Measurements from ENCODE around the gene HDAC4.

HDAC4 gene

DNA sequence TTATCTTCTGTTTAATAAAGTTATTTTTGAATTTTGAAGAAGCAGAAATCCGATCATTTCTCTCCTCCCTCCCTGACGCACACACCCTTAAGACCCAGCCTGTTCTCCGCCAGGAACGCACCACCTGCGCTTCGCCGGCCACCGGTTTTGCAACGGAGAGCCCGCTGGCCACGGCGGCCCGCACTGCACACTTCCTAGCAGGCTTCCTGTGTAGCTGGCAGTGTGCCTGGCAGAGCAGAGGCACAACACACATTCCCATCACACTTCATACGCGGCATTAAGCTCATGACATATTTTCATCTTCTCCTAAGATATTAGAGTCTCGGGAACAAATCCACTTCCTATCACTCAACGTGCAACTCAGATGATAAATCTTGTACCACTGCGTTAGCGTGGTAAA lies 148.0 kb downstream of the HDAC4 start:
- no peak for DNase-seq (ENCODE audit: low spot score)

DNA sequence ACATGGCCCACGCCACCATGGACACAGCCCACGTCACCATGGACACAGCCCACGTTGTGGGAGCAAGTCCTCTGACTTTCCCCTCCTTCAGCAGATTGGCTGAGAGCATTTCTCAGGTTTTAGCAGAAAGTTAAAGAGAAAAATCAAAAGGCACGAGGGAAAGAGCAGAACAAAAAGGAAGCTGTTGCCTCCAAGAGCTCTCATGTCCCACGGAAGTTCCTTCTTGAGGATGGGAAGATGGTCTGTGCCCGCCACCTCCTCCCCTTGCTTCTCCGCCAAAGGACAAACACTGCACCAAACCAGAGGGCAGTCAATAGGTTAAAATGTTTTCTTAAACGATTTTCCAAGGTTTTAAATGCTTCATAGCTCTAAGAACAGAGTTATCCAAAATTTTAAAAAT lies 148.4 kb downstream of the HDAC4 start:
- DNase-seq (ENCODE audit: low spot score) = no peak

DNA sequence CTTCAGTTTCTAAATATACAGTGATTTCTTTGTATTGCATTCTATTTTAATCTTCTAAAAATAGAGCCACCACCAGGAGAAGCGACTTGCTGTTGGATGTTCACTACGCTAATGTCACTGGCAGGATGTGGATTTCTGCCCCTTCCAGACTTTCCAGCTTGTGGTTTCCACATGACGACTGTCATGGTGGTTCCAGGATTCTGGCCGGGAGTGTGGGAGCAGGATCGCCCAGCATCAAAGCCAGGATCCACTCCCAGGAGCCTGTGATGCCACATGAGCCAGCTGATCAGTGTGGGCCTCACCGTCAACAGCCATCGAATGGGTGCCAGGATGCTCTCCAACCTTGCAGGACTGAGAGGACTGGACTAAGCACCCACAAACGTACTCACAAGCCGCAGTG lies 148.8 kb downstream of the HDAC4 start:
- no peak for DNase-seq (ENCODE audit: low spot score)

DNA sequence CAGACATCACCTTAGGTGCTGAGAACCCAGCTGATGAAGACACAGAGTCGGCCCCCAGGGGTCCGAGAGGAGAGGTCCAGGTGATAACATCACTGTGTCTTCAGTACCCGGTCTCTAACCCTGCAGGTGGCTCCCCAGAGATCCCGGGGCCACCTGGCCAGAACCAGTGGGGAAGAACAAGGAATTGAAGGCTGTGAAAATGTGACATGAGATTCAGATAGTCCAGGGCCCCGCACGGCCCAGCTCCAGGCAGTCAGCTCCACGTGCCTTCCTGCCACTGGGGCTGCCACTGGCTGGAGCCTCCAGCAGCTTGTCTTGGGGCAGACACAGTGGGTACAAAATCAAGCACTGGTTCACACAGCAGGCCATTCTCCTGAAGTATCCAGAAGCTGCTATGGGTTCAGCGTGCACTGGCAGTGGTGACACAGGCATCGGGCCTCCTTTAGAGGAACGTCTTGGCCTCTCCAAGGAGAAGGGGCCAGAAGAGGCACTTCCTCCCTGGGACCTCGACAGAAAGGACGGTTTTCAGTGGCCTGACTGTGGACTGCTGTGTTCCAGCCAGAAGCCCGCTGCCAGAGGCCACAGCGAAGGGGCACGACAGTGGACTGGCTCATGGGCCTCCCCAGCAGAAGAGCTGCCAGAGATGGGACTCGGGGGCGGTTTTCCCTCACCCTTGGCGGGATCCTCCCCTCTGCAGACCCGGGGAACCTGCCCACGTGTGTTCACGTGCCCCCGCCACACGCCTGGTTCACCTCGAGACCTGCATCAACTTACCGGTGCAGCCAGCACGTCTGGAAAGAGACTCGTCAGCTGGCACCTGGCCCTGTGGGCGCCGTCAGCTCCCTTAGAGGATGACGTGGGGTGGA lies 150.4 kb downstream of the HDAC4 start:
- DNase-seq (ENCODE audit: low spot score) = peak; percentile 59

DNA sequence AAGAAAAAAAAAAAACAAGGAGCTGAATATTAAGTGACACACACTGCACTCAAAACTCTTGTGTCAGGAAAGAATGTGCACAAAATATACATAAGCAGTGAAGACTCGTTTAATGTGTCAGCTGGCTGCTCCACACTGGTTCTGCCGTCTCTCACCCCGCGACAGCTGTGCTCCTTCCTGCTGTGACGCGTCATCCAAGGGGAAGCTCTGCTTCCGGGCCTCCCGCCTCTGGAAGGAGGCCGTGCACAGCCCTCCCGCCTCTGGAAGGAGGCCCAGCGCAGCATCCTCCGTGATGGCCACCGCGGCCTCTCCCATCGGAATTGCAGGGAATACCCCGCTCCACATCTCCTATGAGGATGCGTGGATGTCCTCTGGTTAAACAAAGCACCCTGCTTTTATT lies 151.0 kb downstream of the HDAC4 start:
- DNase-seq (ENCODE audit: low spot score) = no peak

DNA sequence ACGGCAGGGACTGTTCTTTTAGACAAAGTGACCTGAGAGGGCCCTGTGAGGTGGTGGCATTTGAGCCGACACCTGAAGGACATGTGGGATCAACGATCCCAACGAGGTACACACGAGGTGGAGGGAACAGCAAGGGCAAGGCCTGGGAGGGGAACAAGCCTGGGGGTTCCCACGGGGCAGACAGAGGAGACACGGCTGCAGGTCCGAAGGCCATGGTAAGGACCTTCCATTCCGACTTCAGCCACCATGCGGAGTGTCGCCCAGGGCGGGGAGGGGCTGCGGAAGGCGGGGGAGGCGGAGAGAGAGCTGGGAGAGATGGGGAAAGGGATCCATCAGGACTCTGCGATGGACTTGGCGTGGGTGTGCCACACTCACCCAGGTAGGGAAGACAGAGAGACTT lies 151.8 kb downstream of the HDAC4 start:
- DNase-seq (ENCODE audit: low spot score) = no peak

DNA sequence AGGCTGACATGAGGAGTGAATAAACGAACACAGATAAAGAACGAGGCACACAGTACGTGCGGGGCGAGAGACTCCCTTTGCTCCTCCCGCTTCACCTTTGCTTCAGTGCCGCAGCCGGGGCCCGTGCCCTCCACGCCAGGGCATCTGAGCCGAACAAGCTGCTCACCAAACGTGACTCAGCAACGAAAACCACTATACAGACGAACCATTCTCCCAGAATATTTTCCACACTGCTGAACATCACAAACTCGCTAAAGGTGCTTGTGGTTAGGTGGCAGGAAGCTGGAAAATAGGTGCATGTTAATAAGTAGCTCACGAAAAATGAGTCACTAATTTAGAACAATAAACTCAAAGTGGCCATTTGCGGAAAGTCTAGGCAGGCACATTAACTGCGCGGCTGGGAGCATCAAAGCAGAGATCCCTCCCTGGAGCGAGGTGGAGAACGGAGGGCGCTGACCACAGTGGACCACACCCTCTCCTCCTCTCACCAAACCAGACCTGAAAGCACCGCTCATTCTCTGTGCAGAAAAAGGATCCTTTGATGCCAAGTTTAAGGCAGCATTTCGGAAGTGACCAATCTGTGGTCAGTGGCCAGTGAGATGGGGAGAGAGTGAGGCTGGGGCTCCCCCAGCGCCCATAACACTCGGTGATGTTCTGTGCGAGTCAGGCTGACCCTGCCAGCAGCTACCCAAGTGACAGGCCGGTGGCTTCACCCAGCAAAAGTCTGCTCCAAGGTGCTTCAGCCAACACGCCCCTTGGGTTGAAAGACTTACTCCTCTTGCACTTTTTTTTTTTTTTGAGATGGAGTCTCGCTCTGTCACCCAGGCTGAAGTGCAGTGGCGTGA lies 153.2 kb downstream of the HDAC4 start:
- DNase-seq (ENCODE audit: low spot score) = peak; percentile 99

DNA sequence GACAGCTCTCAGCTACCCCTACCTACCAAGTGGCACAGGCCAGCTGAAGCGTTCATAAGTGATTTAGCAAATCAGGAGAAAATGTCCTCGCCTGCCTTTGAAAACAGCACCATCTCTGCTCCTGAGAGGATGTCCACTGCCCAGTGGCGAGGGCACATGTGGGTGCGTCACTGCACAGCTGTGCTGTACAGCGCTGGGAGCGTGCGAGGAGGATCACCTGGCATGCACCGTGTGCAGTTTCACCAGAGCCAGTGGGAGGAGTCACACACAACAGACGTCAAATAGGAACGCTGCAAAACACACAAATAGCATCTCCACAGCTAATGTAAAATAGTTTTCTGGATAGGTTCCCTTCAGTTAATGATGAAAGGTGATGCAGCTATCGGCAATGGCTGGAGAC lies 154.1 kb downstream of the HDAC4 start:
- peak; percentile 84 for DNase-seq (ENCODE audit: low spot score)

DNA sequence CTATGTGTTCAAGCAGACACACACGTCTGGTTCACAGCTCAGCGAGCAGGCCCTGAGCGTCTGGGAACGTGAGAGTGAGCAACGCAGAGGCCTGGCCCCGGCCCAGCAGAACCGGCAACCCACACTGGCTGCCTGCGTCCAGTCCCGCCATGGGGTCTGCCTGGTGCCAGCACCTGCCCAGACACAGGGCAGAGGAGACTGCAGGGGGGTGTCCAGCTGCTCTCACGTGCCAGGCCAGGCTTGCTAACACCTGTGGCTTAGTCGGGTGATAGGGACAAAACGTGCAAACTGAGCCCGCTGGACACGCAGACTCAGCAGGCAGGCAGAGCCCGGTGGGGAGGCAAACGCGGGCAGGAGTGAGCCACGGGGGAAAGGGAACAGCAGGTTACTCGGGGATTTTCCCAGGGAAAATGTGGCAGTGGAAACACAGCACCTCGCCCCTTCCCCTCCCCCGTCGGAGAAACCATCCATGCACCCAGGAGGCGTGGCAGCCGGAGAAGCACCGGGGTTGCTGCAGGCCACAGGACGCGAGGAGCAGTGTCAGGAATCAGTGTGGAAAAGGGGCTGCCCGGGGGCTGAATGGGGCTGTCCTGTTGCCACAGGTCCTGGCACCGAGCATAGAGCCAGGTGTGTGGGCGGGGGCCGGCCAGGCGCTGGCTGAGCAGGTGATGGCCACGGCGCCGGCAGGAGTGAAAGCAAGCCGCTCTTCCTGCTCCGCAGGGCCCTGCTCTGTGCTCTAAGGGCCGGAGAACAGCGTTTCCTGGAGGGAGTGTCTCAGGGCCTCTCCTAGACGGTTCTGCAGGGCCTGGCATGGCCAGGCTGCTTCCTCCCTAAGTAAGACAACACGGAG lies 154.7 kb downstream of the HDAC4 start:
- peak; percentile 44 for DNase-seq (ENCODE audit: low spot score)

DNA sequence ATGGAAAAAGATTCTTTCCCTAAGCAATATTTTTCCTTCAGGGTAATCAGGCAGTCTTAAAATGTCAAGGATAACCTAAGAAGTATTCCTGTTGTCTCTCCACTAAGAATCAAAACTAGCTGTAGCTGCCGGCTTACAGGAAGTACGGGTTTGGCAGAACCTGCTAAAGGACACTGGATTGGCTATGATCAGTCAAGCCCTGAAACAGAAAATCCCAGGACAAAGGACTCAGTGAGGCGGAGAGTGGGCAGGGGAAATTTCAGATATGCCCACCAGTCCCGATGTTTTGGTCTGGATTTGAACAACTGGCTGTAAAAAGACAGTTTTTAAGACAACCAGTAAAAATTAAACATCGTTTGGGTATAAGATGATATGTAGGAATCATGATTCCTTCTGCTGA lies 155.7 kb downstream of the HDAC4 start:
- peak; percentile 33 for DNase-seq (ENCODE audit: low spot score)

DNA sequence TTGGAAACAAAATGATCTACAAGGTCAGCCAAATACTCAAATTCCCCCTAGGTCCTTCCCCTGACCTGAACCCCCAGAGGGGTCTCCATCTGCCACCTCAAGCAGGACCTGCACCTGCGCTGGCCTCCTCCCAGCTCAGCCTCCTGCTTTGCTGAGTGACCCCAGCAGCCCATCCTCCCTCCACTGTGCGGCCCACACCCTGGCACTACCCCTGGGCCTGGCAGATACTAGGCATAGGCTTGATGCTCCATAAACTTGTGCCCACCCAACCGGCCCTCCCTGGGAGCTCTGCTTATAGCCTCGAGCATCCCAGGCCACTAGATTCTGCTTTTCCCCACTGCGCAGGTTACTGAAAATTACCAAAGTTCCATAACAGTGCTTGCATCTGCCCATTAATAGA lies 156.2 kb downstream of the HDAC4 start:
- no peak for DNase-seq (ENCODE audit: low spot score)

DNA sequence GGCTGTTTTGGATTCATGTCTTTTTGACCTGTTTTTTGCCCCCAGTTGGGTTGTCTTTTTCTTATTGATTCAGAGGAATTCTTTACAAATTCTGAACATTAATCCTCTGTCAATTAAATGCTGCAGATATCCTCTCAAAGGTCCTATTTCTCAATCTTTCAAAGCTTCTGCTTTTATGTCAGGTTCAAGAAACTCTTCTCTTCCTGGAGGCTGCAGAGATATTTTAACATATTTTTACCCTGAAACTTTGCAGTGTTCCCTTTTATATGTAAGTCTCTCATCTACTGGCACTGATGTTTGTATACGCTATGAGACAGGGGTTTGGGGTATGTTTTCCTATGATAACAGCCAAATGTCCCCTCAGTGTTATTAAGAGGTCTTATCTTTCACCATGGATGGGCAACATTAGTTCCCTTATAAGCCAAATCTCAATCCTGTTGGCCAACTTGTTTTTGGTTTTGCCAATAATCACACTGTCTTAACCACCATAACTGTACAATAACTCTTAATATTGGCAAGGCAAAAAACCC lies 159.3 kb downstream of the HDAC4 start:
- no peak for DNase-seq (ENCODE audit: low spot score)

DNA sequence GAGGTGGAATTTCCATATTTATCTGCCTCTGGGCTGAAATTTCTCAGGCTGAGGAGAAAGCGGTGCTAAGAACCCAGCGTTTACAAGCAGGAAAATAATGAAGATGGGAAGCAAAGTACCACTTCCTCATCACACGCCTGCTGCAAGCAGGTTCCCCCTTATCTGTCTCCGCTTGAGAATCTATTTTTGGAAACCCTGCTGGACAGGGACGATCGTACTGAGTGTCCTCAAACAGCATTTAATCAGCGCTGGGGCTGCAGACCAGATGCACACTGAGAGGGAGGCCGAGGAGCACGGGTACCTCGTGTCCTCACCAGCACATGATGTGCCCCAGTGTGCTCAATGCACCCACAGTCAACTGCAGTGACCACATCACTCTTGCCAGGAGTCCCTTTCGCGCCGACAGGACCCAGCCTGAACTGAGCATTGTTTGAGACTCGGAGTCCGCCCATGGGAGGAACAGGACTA lies 160.4 kb downstream of the HDAC4 start:
- DNase-seq (ENCODE audit: low spot score) = no peak

DNA sequence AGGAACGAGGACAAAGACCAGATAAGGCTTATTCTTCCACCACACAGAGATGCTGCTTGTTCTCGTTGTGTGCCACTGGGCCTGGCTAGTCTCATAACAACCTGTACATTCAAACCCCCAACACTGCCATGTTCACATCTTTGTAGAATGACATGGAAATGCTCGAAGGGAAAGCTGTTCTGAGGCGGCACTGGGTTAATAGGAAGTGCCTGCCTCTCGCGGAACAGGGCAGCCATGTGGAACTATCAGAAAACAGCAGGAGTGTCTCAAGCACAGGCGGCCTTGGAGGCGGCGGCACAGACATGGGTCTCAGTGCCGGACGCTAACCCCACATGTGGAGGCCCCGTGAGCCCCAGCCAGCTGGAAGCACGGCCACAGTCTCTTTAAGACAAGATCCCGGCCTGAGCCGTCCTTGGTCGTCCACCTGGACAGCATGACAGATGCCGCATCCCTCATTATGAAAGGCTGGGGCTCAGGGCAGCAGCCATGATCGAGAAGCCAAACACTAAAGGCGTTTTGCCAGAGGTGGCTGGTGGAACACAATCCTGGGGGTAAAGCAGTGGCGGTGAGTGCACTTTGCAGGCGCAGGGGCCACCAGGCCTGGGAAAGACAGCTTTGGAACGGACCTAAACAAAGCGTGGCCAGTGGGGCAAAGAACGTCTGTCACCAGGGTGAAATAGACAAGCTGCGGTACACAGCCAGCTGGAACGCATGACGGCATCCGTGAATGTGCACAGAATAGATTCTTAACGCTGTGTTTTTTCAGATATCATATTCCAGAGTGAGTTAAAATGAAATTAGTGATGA lies 161.0 kb downstream of the HDAC4 start:
- no peak for DNase-seq (ENCODE audit: low spot score)

DNA sequence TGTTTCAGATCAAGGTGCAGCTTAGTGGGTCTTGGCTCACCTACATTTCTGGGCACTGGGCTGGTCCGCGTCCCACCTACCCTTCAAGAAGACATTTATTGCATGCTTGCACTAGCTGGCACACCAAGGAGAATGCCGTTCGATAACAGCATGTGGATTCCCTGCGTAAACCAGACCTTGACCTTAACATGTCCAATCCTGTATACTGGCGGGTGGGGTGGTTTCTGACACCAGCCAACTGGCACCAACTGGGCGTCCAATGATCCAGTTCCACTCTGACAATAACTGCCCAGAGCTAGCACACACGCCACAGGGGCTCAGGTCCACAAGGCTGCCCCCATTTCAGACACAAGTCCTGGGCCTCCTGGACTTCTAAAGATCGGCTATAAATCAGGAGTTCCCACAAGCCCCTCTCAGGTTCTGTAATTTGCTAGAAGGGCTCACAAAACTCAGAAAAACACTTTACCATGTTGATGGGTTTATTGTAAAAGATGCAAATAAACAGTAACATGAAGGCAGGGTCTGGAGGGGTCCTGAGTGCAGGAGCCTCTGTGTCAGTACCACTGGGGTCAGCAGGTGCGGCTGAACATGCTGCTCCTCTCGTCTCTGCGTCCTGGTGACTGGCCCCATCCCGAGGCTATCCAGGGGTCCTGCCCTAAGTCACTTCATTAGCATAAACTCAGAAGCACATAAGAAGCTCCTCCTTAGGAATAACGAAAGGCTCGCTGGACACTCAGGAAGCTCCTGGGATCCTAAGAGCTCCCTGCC lies 161.8 kb downstream of the HDAC4 start:
- DNase-seq (ENCODE audit: low spot score) = no peak

DNA sequence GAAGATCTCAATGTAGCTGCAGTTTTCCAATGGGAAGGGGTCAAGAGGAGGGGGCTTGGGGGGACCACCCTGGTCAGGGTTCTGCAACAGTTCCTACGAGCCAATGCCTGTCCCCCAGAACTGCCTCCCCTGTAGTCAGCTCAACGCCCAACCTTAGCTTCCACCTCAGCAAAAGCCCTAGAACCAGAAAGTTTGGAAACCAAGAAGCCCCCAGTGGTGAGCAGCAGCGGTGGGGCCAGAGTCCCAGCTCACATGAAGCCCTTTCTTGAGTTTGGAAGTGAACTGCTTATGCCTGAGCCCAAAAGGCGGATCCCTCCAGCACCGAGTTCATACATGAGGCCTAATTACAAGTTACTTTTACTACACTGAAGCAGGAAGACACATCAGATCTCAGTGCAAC lies 162.4 kb downstream of the HDAC4 start:
- DNase-seq (ENCODE audit: low spot score) = no peak

DNA sequence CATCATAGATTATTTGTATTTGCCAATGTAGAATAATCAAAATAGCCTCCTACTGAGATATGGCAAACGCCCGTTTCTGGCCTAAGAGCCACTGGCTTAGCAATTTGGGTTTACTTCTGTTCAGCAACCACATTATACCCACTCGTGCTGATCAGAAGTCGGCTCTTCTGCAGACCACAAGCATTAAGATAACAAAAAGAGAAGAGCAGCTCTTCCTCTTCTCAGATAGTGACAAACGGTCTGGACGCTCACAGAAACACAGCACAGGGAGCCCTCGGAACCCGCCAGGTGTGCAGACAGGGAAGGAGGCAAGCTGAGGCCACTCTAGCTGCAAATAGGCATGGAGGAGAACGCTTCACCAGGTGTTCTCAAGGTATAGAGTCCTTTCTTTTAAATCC lies 164.0 kb downstream of the HDAC4 start:
- DNase-seq (ENCODE audit: low spot score) = no peak

DNA sequence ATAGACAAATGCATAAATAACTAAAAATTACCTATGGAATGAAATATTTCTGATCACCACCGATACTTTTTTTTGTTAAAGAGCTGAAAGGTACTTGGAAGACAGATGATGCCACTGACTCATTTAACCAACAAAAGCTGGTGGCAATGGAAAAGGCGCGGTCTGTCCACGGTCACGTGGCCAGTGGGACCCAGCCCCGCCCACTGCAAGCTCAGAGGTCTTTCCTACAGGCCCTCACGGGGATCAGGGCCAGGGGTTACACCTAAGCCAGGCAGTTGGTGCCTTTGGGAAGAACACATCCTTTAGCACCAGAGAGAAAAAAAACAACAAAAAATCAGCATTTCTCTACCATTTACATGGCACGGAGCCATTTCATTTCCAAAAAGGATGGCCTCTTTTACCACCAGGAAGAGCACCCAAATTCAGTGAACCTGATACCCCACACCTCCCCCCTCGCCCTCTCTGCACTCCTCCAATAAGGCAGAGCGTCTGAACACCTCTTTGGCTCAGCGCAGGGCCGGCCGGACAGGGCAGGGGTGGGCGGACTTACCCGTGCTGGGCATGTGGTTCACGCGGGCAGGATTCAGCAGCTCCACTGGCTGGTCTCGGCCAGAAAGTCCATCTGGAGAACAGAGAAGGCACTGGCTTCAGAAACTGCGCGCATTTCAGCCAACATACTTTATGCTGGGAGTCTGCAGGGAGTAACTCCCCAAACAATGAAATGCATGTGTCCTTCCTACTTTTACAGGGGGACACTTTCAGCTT lies 164.6 kb downstream of the HDAC4 start:
- DNase-seq (ENCODE audit: low spot score) = no peak

DNA sequence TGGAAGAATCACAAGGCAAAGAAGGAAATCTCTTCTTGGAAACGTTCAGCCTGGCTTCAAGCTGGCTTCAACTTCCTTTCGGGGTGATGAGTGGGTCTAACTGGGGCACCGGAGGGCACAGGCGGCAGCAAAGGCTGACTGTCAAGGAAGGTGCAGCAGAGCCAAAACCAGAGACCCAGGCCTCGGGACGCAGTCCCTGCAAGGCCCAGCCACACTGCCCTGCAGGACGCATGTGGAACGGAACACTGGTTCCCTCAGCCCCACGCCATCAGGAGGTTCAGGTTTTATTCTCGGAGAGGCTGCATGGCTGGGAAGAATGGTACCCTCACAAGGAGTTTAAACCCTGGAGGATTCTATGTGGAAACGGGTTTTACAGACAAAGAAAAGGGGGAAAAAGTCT lies 165.5 kb downstream of the HDAC4 start:
- DNase-seq (ENCODE audit: low spot score) = no peak
